ENCODE results near the gene LCN15. TPM values are rescaled to one million over a fixed set of nuclear protein-coding genes. Genes with fewer than 3 reads are reported as not detected.

The LCN15 gene
- total and polyA plus RNA-seq, 2 experiments from 2014 or later = 0.76 to 0.90 TPM

DNA sequence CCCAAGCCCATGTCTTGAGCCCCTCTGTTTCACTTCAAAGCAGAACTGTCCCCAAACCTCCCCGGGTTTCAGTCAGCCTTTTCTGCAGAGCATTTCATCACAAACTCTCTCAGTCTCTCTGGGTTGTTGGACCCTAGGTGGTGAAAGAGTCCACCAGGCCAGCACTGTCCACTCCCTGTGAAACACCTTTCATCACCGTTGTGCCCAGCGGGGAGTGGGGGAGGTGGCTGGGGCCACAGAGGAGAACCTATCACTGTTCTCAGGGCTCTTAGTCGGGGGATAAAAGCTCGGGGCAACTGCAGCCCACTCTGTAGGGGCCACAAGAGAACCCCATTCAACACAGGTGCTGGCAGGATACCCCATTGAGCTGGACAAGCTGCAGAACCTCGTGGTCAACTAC, 38.0 kb upstream of the LCN15 start:
- DNase-seq (ENCODE audit: low spot score) = no peak

More for the DNA sequence above, 38.0 kb upstream of the LCN15 start:
- no peak overlapping the region for H3K27ac ChIP-seq (ENCODE audit: low read depth)
- H3K9me3 Mint-ChIP-seq = no peaks in the 10 kb centered on the region; the same call in 2 of the 3 replicates
- H3F3A ChIP-seq (replicated peaks; ENCODE audit: low read depth) = peaks cover 10% of the 10 kb centered on the region; the same call in 1 of the 2 replicates
- peaks cover 11% of the 10 kb centered on the region; the same call in 2 of the 3 replicates for H3K4me1 Mint-ChIP-seq
- peaks cover 4% of the 10 kb centered on the region; the same call in 2 of the 3 replicates for H3K36me3 Mint-ChIP-seq (ENCODE audit: low read depth)
- no peaks in the 10 kb centered on the region for H3K79me2 ChIP-seq (replicated peaks; ENCODE audit: insufficient read depth)
- H3K4me1 ChIP-seq (ENCODE audit: insufficient read depth) = peaks cover 12% of the 10 kb centered on the region
- no peaks in the 10 kb centered on the region for H3K9me2 ChIP-seq (ENCODE audit: insufficient read depth)
- ATAC-seq = no peak
- H3K27me3 Mint-ChIP-seq (ENCODE audit: insufficient read depth, low read depth, poor library complexity) = peaks cover 37% of the 10 kb centered on the region
- no peak overlapping the region; the same call in 1 of the 2 replicates for H3K27ac Mint-ChIP-seq
- TF ChIP-seq, protein P1, sequence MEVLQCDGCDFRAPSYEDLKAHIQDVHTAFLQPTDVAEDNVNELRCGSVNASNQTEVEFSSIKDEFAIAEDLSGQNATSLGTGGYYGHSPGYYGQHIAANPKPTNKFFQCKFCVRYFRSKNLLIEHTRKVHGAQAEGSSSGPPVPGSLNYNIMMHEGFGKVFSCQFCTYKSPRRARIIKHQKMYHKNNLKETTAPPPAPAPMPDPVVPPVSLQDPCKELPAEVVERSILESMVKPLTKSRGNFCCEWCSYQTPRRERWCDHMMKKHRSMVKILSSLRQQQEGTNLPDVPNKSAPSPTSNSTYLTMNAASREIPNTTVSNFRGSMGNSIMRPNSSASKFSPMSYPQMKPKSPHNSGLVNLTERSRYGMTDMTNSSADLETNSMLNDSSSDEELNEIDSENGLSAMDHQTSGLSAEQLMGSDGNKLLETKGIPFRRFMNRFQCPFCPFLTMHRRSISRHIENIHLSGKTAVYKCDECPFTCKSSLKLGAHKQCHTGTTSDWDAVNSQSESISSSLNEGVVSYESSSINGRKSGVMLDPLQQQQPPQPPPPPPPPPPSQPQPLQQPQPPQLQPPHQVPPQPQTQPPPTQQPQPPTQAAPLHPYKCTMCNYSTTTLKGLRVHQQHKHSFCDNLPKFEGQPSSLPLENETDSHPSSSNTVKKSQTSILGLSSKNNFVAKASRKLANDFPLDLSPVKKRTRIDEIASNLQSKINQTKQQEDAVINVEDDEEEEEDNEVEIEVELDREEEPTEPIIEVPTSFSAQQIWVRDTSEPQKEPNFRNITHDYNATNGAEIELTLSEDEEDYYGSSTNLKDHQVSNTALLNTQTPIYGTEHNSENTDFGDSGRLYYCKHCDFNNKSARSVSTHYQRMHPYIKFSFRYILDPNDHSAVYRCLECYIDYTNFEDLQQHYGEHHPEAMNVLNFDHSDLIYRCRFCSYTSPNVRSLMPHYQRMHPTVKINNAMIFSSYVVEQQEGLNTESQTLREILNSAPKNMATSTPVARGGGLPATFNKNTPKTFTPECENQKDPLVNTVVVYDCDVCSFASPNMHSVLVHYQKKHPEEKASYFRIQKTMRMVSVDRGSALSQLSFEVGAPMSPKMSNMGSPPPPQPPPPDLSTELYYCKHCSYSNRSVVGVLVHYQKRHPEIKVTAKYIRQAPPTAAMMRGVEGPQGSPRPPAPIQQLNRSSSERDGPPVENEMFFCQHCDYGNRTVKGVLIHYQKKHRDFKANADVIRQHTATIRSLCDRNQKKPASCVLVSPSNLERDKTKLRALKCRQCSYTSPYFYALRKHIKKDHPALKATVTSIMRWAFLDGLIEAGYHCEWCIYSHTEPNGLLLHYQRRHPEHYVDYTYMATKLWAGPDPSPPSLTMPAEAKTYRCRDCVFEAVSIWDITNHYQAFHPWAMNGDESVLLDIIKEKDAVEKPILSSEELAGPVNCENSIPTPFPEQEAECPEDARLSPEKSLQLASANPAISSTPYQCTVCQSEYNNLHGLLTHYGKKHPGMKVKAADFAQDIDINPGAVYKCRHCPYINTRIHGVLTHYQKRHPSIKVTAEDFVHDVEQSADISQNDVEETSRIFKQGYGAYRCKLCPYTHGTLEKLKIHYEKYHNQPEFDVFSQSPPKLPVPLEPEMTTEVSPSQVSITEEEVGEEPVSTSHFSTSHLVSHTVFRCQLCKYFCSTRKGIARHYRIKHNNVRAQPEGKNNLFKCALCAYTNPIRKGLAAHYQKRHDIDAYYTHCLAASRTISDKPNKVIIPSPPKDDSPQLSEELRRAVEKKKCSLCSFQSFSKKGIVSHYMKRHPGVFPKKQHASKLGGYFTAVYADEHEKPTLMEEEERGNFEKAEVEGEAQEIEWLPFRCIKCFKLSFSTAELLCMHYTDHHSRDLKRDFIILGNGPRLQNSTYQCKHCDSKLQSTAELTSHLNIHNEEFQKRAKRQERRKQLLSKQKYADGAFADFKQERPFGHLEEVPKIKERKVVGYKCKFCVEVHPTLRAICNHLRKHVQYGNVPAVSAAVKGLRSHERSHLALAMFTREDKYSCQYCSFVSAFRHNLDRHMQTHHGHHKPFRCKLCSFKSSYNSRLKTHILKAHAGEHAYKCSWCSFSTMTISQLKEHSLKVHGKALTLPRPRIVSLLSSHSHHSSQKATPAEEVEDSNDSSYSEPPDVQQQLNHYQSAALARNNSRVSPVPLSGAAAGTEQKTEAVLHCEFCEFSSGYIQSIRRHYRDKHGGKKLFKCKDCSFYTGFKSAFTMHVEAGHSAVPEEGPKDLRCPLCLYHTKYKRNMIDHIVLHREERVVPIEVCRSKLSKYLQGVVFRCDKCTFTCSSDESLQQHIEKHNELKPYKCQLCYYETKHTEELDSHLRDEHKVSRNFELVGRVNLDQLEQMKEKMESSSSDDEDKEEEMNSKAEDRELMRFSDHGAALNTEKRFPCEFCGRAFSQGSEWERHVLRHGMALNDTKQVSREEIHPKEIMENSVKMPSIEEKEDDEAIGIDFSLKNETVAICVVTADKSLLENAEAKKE (CRISPR knock-in tag; IDR thresholded peaks at IDR 0.05) = no peak
- TF ChIP-seq ZNF331 (CRISPR knock-in tag; IDR thresholded peaks at IDR 0.05; ENCODE audit: low read depth) = no peak
- TF ChIP-seq CREB1 (CRISPR knock-in tag; IDR thresholded peaks at IDR 0.05; ENCODE audit: low read depth) = no peak
- TF ChIP-seq NANOG (IDR thresholded peaks at IDR 0.05; ENCODE audit: borderline replicate concordance) = no peak
- TF ChIP-seq POLR2AphosphoS5 (IDR thresholded peaks at IDR 0.05; ENCODE audit: low read depth) = peak; percentile 23; the same call in 1 of the 2 replicates
- no peak for TF ChIP-seq EZH2 (IDR thresholded peaks at IDR 0.05; ENCODE audit: low read depth, unreplicated experiment)
- no peaks in the 10 kb centered on the region for H3K36me3 ChIP-seq (ENCODE audit: insufficient read depth)
- no peak overlapping the region for H3K4me3 ChIP-seq
- peaks cover 13% of the 10 kb centered on the region for H3K27me3 ChIP-seq (ENCODE audit: insufficient read depth)
- H2AFZ ChIP-seq = no peak overlapping the region
- H3K4me3 Mint-ChIP-seq = no peak overlapping the region
- H3K4me2 ChIP-seq = no peak overlapping the region
- H4K20me1 ChIP-seq (replicated peaks; ENCODE audit: insufficient read depth) = no peaks in the 10 kb centered on the region
